ENCODE data around the gene CNGA3. TPM values are rescaled to one million over a fixed set of nuclear protein-coding genes. Genes with fewer than 3 reads are reported as not detected.

CNGA3 gene
- total and polyA plus RNA-seq, 8 donors: 0.12 to 6.4 (median 0.14) TPM; not detected in 3

DNA sequence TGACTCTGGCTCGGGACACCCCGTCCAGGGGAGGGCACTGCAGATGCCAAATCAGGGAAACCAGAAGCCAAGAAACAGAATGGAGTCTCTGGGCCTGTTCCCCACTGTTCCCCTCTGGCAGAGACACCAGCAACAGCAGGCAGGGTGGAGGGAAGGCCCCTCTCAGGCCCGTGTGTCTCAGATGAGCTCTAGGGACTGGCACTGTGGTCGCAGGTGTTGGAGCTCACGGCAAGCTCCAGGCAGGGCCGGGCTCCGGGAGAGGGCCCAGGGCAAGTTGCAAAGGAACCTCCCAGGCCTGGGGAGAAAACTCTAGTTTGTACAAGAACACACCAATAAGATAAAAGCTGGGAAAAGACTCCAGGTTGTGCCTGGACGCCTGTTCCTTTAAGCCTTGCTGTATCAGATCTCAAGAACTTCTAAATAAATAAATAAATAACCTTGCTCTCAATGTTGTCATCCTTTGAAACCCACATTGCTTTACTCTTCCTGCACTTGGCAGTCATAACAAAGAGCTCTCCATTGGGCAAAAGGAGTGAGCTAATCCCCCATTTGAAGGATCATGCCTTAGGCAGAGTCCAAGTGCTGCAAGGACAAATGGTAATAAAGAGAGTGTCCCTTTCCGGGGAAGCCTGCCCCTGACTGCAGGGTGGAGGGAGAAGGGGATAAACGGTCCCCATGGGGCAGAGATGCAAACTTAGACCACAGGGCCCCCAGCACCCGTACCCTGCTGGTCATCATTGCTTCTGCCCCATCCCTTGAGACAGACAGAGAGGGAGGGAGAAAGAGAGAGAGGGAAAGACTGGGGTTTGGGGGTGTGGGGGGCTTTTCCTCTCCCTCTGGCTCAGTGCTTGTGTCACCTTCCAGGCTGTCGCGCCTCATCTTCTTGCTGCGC is 33.3 kb downstream of the CNGA3 start:
- 76 to 81% (median 78%) methylated on average over 14 of the region's 14 CpGs for WGBS, 5 donors
- peaks cover 0 to 10% (median 4%) of the 10 kb centered on the region in 4 donors for H3K4me1 ChIP-seq
- no peaks in the 10 kb centered on the region for H3K9me3 ChIP-seq
- no peaks in the 10 kb centered on the region for H3K36me3 ChIP-seq
- peaks cover 0 to 10% (median 0%) of the 10 kb centered on the region in 3 donors for H3K27me3 ChIP-seq
- no peak overlapping the region for H3K4me3 ChIP-seq
- H3K27ac ChIP-seq: no peak overlapping the region
- intact Hi-C loops (cut with DNase I; ENCODE audit: low total_unique reads): loop anchor here (10.0 kb wide), 1 partner anchor 675 kb away; no protein-coding TSS in a partner anchor
- TF ChIP-seq EP300 (IDR thresholded peaks at IDR 0.05): no peak
- TF ChIP-seq POLR2A (IDR thresholded peaks at IDR 0.05): no peak
- TF ChIP-seq, protein P1, sequence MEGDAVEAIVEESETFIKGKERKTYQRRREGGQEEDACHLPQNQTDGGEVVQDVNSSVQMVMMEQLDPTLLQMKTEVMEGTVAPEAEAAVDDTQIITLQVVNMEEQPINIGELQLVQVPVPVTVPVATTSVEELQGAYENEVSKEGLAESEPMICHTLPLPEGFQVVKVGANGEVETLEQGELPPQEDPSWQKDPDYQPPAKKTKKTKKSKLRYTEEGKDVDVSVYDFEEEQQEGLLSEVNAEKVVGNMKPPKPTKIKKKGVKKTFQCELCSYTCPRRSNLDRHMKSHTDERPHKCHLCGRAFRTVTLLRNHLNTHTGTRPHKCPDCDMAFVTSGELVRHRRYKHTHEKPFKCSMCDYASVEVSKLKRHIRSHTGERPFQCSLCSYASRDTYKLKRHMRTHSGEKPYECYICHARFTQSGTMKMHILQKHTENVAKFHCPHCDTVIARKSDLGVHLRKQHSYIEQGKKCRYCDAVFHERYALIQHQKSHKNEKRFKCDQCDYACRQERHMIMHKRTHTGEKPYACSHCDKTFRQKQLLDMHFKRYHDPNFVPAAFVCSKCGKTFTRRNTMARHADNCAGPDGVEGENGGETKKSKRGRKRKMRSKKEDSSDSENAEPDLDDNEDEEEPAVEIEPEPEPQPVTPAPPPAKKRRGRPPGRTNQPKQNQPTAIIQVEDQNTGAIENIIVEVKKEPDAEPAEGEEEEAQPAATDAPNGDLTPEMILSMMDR (IDR thresholded peaks at IDR 0.05): no peak
- DNase-seq: no peak

DNA sequence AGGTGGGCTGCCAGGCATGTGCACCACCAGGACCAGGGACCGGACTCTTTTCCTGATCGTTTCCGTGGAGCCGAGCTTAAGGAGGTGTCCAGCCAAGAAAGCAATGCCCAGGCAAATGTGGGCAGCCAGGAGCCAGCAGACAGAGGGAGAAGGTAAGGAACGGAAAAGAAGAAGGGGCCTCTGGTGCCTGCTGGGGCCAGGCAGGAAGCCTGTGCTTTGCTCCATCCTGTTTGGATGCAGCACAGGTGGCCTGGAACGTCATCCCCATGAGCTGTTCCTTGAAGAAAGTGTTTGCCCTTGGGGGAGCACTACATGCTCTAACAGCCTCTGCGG is 33.9 kb downstream of the CNGA3 start:
- Histone ChIP-seq H3K27ac (no peak overlapping the region), H3K4me1 (peaks cover 0 to 15% (median 4%) of the 10 kb centered on the region in 4 donors), H3K36me3 (no peaks in the 10 kb centered on the region), H3K27me3 (peaks cover 0 to 5% (median 0%) of the 10 kb centered on the region in 3 donors), H3K4me3 (no peak overlapping the region), H3K9me3 (no peaks in the 10 kb centered on the region)
- DNase-seq: no peak
- 89 to 92% (median 89%) methylated on average over 7 of the region's 7 CpGs for WGBS, 5 donors
- intact Hi-C loops (cut with DNase I; ENCODE audit: low total_unique reads): loop anchor here (10.0 kb wide), 1 partner anchor 675 kb away; no protein-coding TSS in a partner anchor
- TF ChIP-seq POLR2A (IDR thresholded peaks at IDR 0.05) (no peak), POLR2AphosphoS5 (IDR thresholded peaks at IDR 0.05) (no peak), EP300 (IDR thresholded peaks at IDR 0.05) (no peak)
- TF ChIP-seq, protein P1 (IDR thresholded peaks at IDR 0.05): no peak

- no peak for DNase-seq
- TF ChIP-seq POLR2A (IDR thresholded peaks at IDR 0.05): no peak
- no peaks in the 10 kb centered on the region for H3K9me3 ChIP-seq
- H3K27me3 ChIP-seq: no peaks in the 10 kb centered on the region
- H3K4me3 ChIP-seq: no peak overlapping the region
- H3K4me1 ChIP-seq: peaks cover 0 to 15% (median 4%) of the 10 kb centered on the region in 4 donors
- 68 to 77% (median 74%) methylated on average over 8 of the region's 8 CpGs for WGBS, 5 donors
- intact Hi-C loops (cut with DNase I; ENCODE audit: low total_unique reads): loop anchor here (10.0 kb wide), 1 partner anchor 677 kb away; no protein-coding TSS in a partner anchor
- H3K27ac ChIP-seq: no peak overlapping the region
- H3K36me3 ChIP-seq: no peaks in the 10 kb centered on the region
Observed at GRCh38 chr2:98381494-98381893, 35.2 kb downstream of the CNGA3 start.

DNA sequence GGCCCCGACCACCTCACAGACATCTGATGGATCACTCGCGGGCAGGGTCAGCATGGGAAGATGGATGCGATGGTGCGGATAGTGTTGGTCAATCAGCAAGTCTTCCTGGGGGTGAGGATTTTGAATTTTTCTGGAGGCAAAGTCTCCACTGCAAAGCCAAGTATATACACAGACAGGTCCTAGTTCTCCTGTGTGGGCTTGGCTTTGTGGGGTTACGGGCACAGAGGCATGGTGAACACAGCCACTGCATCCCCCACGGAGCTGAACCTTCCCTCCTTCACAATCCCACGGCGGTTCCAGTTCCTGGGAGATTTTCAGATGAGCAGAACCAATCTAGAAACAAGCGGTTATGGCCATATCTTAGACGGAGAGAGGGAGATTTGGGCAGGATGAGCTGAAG is 35.8 kb downstream of the CNGA3 start:
- TF ChIP-seq, protein P1 (IDR thresholded peaks at IDR 0.05): no peak
- TF ChIP-seq POLR2AphosphoS5 (IDR thresholded peaks at IDR 0.05): no peak
- TF ChIP-seq POLR2A (IDR thresholded peaks at IDR 0.05): no peak
- no peak for TF ChIP-seq EP300 (IDR thresholded peaks at IDR 0.05)
- Histone ChIP-seq H3K36me3 (no peaks in the 10 kb centered on the region), H3K4me3 (no peak overlapping the region), H3K4me1 (peaks cover 0 to 15% (median 4%) of the 10 kb centered on the region in 4 donors), H3K27ac (no peak overlapping the region), H3K27me3 (no peaks in the 10 kb centered on the region), H3K9me3 (no peaks in the 10 kb centered on the region)
- DNase-seq: no peak
- intact Hi-C loops (cut with DNase I; ENCODE audit: low total_unique reads): loop anchor here (10.0 kb wide), 1 partner anchor 677 kb away; no protein-coding TSS in a partner anchor
- WGBS, 5 donors: 91 to 95% (median 92%) methylated on average over 11 of the region's 11 CpGs
